Head of caudate nucleus (tissue), 42 donors: ENCODE results near the gene LCLAT1.

ENCODE experiments used
- DNase-seq, 42 donors: peaks; one replicate each; pipeline versions ENCODE4 v3.0.0 to v3.0.0-alpha.2; 2020 to 2021; ENCODE audit warnings: mixed read lengths in 7 of 42
- intact Hi-C: fragments of 100-400 bp; cut with DNase I; formaldehyde crosslinking; loops from one replicate; pipeline ENCODE4 v1.15.0; 2022

LCLAT1 gene

GRCh38 chr2:30421604-30422443 lies 25.2 kb upstream of the LCLAT1 start:
- peak in 4 of 42 donors; percentile 18 to 50 (median 32) for DNase-seq
- intact Hi-C loops, result no loop called here

GRCh38 chr2:30422444-30423040 lies 24.5 kb upstream of the LCLAT1 start:
- DNase-seq, result peak in 40 of 42 donors; percentile 22 to 79 (median 50)
- intact Hi-C loops, result no loop called here

GRCh38 chr2:30424231-30424630 lies 22.8 kb upstream of the LCLAT1 start:
- DNase-seq, result no peak
- intact Hi-C loops, result no loop called here

GRCh38 chr2:30425326-30425725 lies 21.7 kb upstream of the LCLAT1 start:
- intact Hi-C loops, result no loop called here
- peak in 3 of 42 donors; percentile 12 to 48 (median 22) for DNase-seq

- intact Hi-C loops, result no loop called here
- no peak for DNase-seq
Observed at GRCh38 chr2:30427606-30428347, 19.3 kb upstream of the LCLAT1 start.

- intact Hi-C loops, result no loop called here
- no peak for DNase-seq
Observed at GRCh38 chr2:30428348-30428662, 18.7 kb upstream of the LCLAT1 start.

- intact Hi-C loops, result no loop called here
- no peak for DNase-seq
Observed at GRCh38 chr2:30428827-30429461, 18.1 kb upstream of the LCLAT1 start.

GRCh38 chr2:30433541-30434299 lies 13.3 kb upstream of the LCLAT1 start:
- DNase-seq, result no peak
- intact Hi-C loops, result no loop called here

- DNase-seq, result no peak
- intact Hi-C loops, result no loop called here
Observed at GRCh38 chr2:30434708-30435107, 12.3 kb upstream of the LCLAT1 start.

- intact Hi-C loops, result no loop called here
Observed at GRCh38 chr2:30436859-30437435, 10.1 kb upstream of the LCLAT1 start.

GRCh38 chr2:30437809-30438548 lies 9.1 kb upstream of the LCLAT1 start:
- intact Hi-C loops, result no loop called here
- DNase-seq, result no peak

More at GRCh38 chr2:30436859-30437435, 10.1 kb upstream of the LCLAT1 start:
- no peak for DNase-seq

- intact Hi-C loops, result no loop called here
Observed at GRCh38 chr2:30439296-30439695, 7.8 kb upstream of the LCLAT1 start.

GRCh38 chr2:30439879-30440278 lies 7.2 kb upstream of the LCLAT1 start:
- no peak for DNase-seq
- intact Hi-C loops, result no loop called here

More at GRCh38 chr2:30439296-30439695, 7.8 kb upstream of the LCLAT1 start:
- DNase-seq, result no peak

- DNase-seq, result no peak
- intact Hi-C loops, result no loop called here
Observed at GRCh38 chr2:30441023-30441422, 6.0 kb upstream of the LCLAT1 start.

- DNase-seq, result no peak
- intact Hi-C loops, result no loop called here
Observed at GRCh38 chr2:30443081-30443480, 4.0 kb upstream of the LCLAT1 start.

GRCh38 chr2:30444273-30444672 lies 2.8 kb upstream of the LCLAT1 start:
- intact Hi-C loops, result no loop called here
- no peak for DNase-seq

GRCh38 chr2:30445266-30445821 lies 1.7 kb upstream of the LCLAT1 start:
- no peak for DNase-seq
- intact Hi-C loops, result no loop called here
